SK-N-SH (cell line): Measurements from ENCODE around the gene TRIM22. TPM values are rescaled to one million over a fixed set of nuclear protein-coding genes. Genes with fewer than 3 reads are reported as not detected.

ENCODE experiments used
- CTCF ChIA-PET: fragments of 300-600, 350-600 bp; formaldehyde crosslinking; extraction: SDS; loops from one replicate; lab custom pipeline; 2021; lab: Yijun Ruan, JAX
- POLR2A ChIA-PET: fragments of 350-600 bp; sonication (Branson Sonifier 250); formaldehyde crosslinking; extraction: SDS; loops from one replicate; lab custom pipeline; 2020; ENCODE audit warnings: antibody characterized with exemption, inconsistent platforms; lab: Yijun Ruan, JAX
- DNase-seq: peaks from one replicate; pipeline ENCODE4 v3.0.0; 2012
- H2AFZ ChIP-seq: fragments of 200-600 bp; sonication (generic); 2 replicates; pipeline ENCODE4 v1.8.1; 2016; ENCODE audit warnings: antibody characterized with exemption, mild to moderate bottlenecking, low read depth
- H3F3A ChIP-seq: fragments of 200-600 bp; sonication (generic); replicated peaks from 2 replicates; pipeline ENCODE3; 2016; ENCODE audit warnings: antibody characterized with exemption, mild to moderate bottlenecking; ENCODE audit not compliant: insufficient read depth
- H3K27ac ChIP-seq, 2 experiments: fragments of 200-500 bp in 1 of 2; fragments of 200-600 bp in 1 of 2; sonication (Bioruptor generic) in 1 of 2; sonication (generic), shearing (Covaris generic) in 1 of 2; 2 replicates each; pipeline versions ENCODE4 v1.5.1 to v1.6.1; 2014 to 2016; ENCODE audit warnings: low read depth in 2 of 2, inconsistent platforms in 1 of 2, low read length in 1 of 2, mild to moderate bottlenecking in 1 of 2, mixed read lengths in 1 of 2
- H3K27me3 ChIP-seq: fragments of 200-600 bp; sonication (generic), shearing (Covaris generic); 2 replicates; pipeline ENCODE4 v1.6.1; 2016; ENCODE audit warnings: mixed run types; ENCODE audit not compliant: insufficient read depth
- H3K36me3 ChIP-seq, 2 experiments: fragments of 200-500 bp in 1 of 2; fragments of 200-600 bp in 1 of 2; sonication (Bioruptor generic) in 1 of 2; sonication (generic) in 1 of 2; replicated peaks in 1 of 2; 2 replicates each; pipeline versions ENCODE3 to v1.5.1; 2014 to 2016; ENCODE audit warnings: low read length in 1 of 2, mild to moderate bottlenecking in 1 of 2; ENCODE audit not compliant: insufficient read depth in 2 of 2, control insufficient read depth in 1 of 2
- H3K4me1 ChIP-seq, 2 experiments: fragments of 200-500 bp in 1 of 2; fragments of 200-600 bp in 1 of 2; sonication (Bioruptor generic) in 1 of 2; sonication (generic), shearing (Covaris generic) in 1 of 2; 2 replicates each; pipeline versions ENCODE4 v1.5.1 to v1.6.1; 2014 to 2016; ENCODE audit warnings: low read depth in 1 of 2, low read length in 1 of 2, mixed run types in 1 of 2; ENCODE audit not compliant: insufficient read depth in 2 of 2, control insufficient read depth in 1 of 2
- H3K4me2 ChIP-seq: fragments of 200-600 bp; sonication (generic), shearing (Covaris generic); 2 replicates; pipeline ENCODE4 v1.6.1; 2017; ENCODE audit warnings: mixed run types
- H3K4me3 ChIP-seq, 2 experiments: fragments of 200-500 bp in 1 of 2; fragments of 200-600 bp in 1 of 2; sonication (Bioruptor generic) in 1 of 2; sonication (generic), shearing (Covaris generic) in 1 of 2; 2 replicates each; pipeline versions ENCODE4 v1.5.1 to v1.8.1; 2014 to 2016; ENCODE audit warnings: low read depth in 2 of 2, inconsistent platforms in 1 of 2, low read length in 1 of 2, mild to moderate bottlenecking in 1 of 2, mixed read lengths in 1 of 2, moderate library complexity in 1 of 2
- H3K79me2 ChIP-seq: fragments of 200-600 bp; sonication (generic); 2 replicates; pipeline ENCODE4 v1.8.1; 2017; ENCODE audit warnings: mild to moderate bottlenecking; ENCODE audit not compliant: insufficient read depth
- H3K9ac ChIP-seq: fragments of 200-600 bp; sonication (generic); 2 replicates; pipeline ENCODE4 v1.6.1; 2017; ENCODE audit warnings: mixed run types
- H3K9me2 ChIP-seq: fragments of 200-600 bp; sonication (generic); 2 replicates; pipeline ENCODE4 v1.6.1; 2017; ENCODE audit warnings: mixed run types
- H3K9me3 ChIP-seq: fragments of 200-600 bp; sonication (generic); 2 replicates; pipeline ENCODE4 v1.6.1; 2017; ENCODE audit warnings: mixed run types, mild to moderate bottlenecking, moderate library complexity
- H4K20me1 ChIP-seq: fragments of 200-600 bp; sonication (generic); 2 replicates; pipeline ENCODE4 v1.6.1; 2017; ENCODE audit warnings: mild to moderate bottlenecking, mixed run types; ENCODE audit not compliant: insufficient read depth
- CHD2 ChIP-seq: fragments of 150-350 bp; IDR thresholded peaks from 2 replicates; pipeline ENCODE4 v1.6.1; 2018; ENCODE audit warnings: low read length; ENCODE audit not compliant: partially characterized antibody
- ELF1 ChIP-seq: IDR thresholded peaks from 2 replicates; pipeline ENCODE4 v1.4.0; 2012
- EZH2phosphoT487 ChIP-seq: fragments of 200-600 bp; sonication (generic); IDR thresholded peaks from 2 replicates; pipeline ENCODE4 v1.6.1; 2017; ENCODE audit warnings: low read depth, mixed run types, mild to moderate bottlenecking, antibody characterized with exemption, moderate library complexity, borderline replicate concordance
- FOSL2 ChIP-seq: IDR thresholded peaks from 2 replicates; pipeline ENCODE4 v1.4.0; 2012; ENCODE audit warnings: low read depth, mild to moderate bottlenecking, moderate library complexity, borderline replicate concordance
- FOXJ3 ChIP-seq: sonication (generic); formaldehyde crosslinking; IDR thresholded peaks from 2 replicates; pipeline ENCODE4 v1.5.1; 2020; ENCODE audit warnings: mild to moderate bottlenecking, missing genetic modification reagents
- GABPA ChIP-seq: IDR thresholded peaks from 2 replicates; pipeline ENCODE4 v1.4.0; 2012; ENCODE audit warnings: low read depth, mild to moderate bottlenecking
- MXI1 ChIP-seq: IDR thresholded peaks from 2 replicates; pipeline ENCODE4 v1.6.1; 2012; ENCODE audit warnings: mild to moderate bottlenecking, low read depth, low read length, improper control_type of control experiment
- NFIC ChIP-seq: IDR thresholded peaks from 2 replicates; pipeline ENCODE4 v1.4.0; 2012; ENCODE audit warnings: borderline replicate concordance
- NRF1 ChIP-seq: IDR thresholded peaks from 2 replicates; pipeline ENCODE4 v1.6.1; 2012; ENCODE audit warnings: low read depth, mild to moderate bottlenecking, low read length
- POLR2AphosphoS5 ChIP-seq: IDR thresholded peaks from 2 replicates; pipeline ENCODE4 v1.6.1; 2012; ENCODE audit warnings: low read depth, low read length
- RFX5 ChIP-seq: IDR thresholded peaks from 2 replicates; pipeline ENCODE4 v1.6.1; 2012; ENCODE audit warnings: mild to moderate bottlenecking, improper control_type of control experiment, low read length
- SMC3 ChIP-seq: IDR thresholded peaks from 2 replicates; pipeline ENCODE4 v1.6.1; 2012; ENCODE audit warnings: low read depth, low read length, improper control_type of control experiment
- TAF1 ChIP-seq: IDR thresholded peaks from 2 replicates; pipeline ENCODE4 v1.6.1; 2012; ENCODE audit warnings: low read depth, mild to moderate bottlenecking, low read length, moderate library complexity, borderline replicate concordance
- TCF12 ChIP-seq: IDR thresholded peaks from 2 replicates; pipeline ENCODE4 v1.4.0; 2012
- WGBS: methylation state at CpG from one replicate; pipeline ENCODE4 v1.1.6; 2017; ENCODE audit warnings: low lambda C conversion rate; 5-methylcytosine and 5-hydroxymethylcytosine counted together
- polyA plus RNA-seq, 3 experiments: library from polyadenylated mRNA; depleted of rRNA; stranded (reverse); fragments of >200 nt; gene quantifications; 2 replicates each; pipeline ENCODE4 v1.2.3, GENCODE V29; 2012
- TF ChIP-seq, protein P1 (sequence below): IDR thresholded peaks from 2 replicates; pipeline ENCODE4 v1.4.0; 2012; ENCODE audit warnings: low read depth, borderline replicate concordance
- TF ChIP-seq, protein P2 (sequence below): IDR thresholded peaks from 2 replicates; pipeline ENCODE4 v1.4.0; 2012; ENCODE audit warnings: low read depth, borderline replicate concordance
- TF ChIP-seq, protein P3 (sequence below): fragments of 150-350 bp; IDR thresholded peaks from 2 replicates; pipeline ENCODE4 v1.6.1; 2017; ENCODE audit warnings: antibody characterized with exemption, low read length, low read depth, borderline replicate concordance

The TRIM22 gene
- polyA plus RNA-seq, 1 of the 3 experiments (the other 2 are of a cell fraction): 47.1 TPM

- 6% methylated on average over 3 of the region's 3 CpGs for WGBS
- TF ChIP-seq, protein P1, sequence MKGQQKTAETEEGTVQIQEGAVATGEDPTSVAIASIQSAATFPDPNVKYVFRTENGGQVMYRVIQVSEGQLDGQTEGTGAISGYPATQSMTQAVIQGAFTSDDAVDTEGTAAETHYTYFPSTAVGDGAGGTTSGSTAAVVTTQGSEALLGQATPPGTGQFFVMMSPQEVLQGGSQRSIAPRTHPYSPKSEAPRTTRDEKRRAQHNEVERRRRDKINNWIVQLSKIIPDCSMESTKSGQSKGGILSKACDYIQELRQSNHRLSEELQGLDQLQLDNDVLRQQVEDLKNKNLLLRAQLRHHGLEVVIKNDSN: no peak
- TF ChIP-seq GABPA (no peak), NFIC (no peak), POLR2AphosphoS5 (no peak), FOSL2 (no peak), NRF1 (no peak), FOXJ3 (CRISPR knock-in tag) (no peak), EZH2phosphoT487 (no peak), TCF12 (no peak), TAF1 (no peak), CHD2 (no peak), SMC3 (no peak), RFX5 (no peak), ELF1 (no peak), MXI1 (no peak)
- TF ChIP-seq, protein P2, sequence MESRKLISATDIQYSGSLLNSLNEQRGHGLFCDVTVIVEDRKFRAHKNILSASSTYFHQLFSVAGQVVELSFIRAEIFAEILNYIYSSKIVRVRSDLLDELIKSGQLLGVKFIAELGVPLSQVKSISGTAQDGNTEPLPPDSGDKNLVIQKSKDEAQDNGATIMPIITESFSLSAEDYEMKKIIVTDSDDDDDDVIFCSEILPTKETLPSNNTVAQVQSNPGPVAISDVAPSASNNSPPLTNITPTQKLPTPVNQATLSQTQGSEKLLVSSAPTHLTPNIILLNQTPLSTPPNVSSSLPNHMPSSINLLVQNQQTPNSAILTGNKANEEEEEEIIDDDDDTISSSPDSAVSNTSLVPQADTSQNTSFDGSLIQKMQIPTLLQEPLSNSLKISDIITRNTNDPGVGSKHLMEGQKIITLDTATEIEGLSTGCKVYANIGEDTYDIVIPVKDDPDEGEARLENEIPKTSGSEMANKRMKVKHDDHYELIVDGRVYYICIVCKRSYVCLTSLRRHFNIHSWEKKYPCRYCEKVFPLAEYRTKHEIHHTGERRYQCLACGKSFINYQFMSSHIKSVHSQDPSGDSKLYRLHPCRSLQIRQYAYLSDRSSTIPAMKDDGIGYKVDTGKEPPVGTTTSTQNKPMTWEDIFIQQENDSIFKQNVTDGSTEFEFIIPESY: no peak
- TF ChIP-seq, protein P3, sequence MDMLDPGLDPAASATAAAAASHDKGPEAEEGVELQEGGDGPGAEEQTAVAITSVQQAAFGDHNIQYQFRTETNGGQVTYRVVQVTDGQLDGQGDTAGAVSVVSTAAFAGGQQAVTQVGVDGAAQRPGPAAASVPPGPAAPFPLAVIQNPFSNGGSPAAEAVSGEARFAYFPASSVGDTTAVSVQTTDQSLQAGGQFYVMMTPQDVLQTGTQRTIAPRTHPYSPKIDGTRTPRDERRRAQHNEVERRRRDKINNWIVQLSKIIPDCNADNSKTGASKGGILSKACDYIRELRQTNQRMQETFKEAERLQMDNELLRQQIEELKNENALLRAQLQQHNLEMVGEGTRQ: no peak
- CTCF ChIA-PET: interaction anchor here (0.6 kb wide), 1 partner anchor 49 kb away, joined by 3 read pairs; no protein-coding TSS in a partner anchor
Measured at GRCh38 chr11:5746614-5747013, 57.0 kb downstream of the TRIM22 start.

More at GRCh38 chr11:5746614-5747013, 57.0 kb downstream of the TRIM22 start:
- no peaks in the 10 kb centered on the region for H3K36me3 ChIP-seq
- H3K27me3 ChIP-seq: no peaks in the 10 kb centered on the region
- no peak overlapping the region for H3K27ac ChIP-seq
- no peak overlapping the region for H3K9ac ChIP-seq
- no peaks in the 10 kb centered on the region; the same call in 1 of the 2 replicates for H3K9me2 ChIP-seq
- no peaks in the 10 kb centered on the region for H3K79me2 ChIP-seq
- H2AFZ ChIP-seq: no peak overlapping the region
- POLR2A ChIA-PET: no interaction called here
- H4K20me1 ChIP-seq: no peaks in the 10 kb centered on the region
- DNase-seq: no peak
- no peak overlapping the region for H3K4me2 ChIP-seq
- H3K4me1 ChIP-seq: no peaks in the 10 kb centered on the region
- no peak overlapping the region for H3K4me3 ChIP-seq
- H3F3A ChIP-seq: no peaks in the 10 kb centered on the region
- H3K9me3 ChIP-seq: no peaks in the 10 kb centered on the region
